Caco-2 (cell line): ENCODE data around the gene ASMT. TPM values are rescaled to one million over a fixed set of nuclear protein-coding genes. Genes with fewer than 3 reads are reported as not detected.
"Not testable (repeated sequence)": the region's sequence is repeated elsewhere in the genome, so short reads cannot be mapped to it uniquely, and the experiment has no call there.

ENCODE experiments used
- Bru-seq: library from RNA; stranded (reverse); fragments of 400-500 nt; gene quantifications from one replicate; lab custom pipeline; 2021; lab: Mats Ljungman, UMichigan
- BruChase-seq, 2 experiments: library from RNA; stranded (reverse); fragments of 400-500 nt; gene quantifications; one replicate each; lab custom pipeline; 2021; lab: Mats Ljungman, UMichigan
- BruUV-seq: library from RNA; stranded (reverse); fragments of 400-500 nt; replicated peaks from 2 replicates; lab custom pipeline; 2021; lab: Mats Ljungman, UMichigan
- CTCF ChIA-PET: fragments of 300-600 bp; sonication (Branson Sonifier 250); formaldehyde crosslinking; loops from one replicate; lab custom pipeline; 2022; ENCODE audit warnings: antibody characterized with exemption; lab: Charles Lee
- POLR2A ChIA-PET: fragments of 300-600 bp; sonication (Branson Sonifier 250); formaldehyde crosslinking; loops from one replicate; lab custom pipeline; 2022; ENCODE audit warnings: antibody characterized with exemption; lab: Charles Lee
- DNase-seq, 2 experiments: peaks; one replicate each; pipeline versions ENCODE4 v3.0.0 to v3.0.0-alpha.2; 2020 to 2022
- H3K27me3 ChIP-seq: replicated peaks from 2 replicates; pipeline ENCODE4 v1.6.0; 2011; ENCODE audit warnings: low read length; ENCODE audit not compliant: control insufficient read depth, insufficient read depth
- H3K36me3 ChIP-seq: 2 replicates; pipeline ENCODE4 v1.5.1; 2011; ENCODE audit warnings: low read length; ENCODE audit not compliant: control insufficient read depth, insufficient read depth
- H3K4me1 ChIP-seq: fragments of 250-450 bp; sonication (Bioruptor Pico); 2 replicates; pipeline ENCODE4 v1.5.1; 2020; ENCODE audit warnings: mild to moderate bottlenecking
- H3K4me3 ChIP-seq: 2 replicates; pipeline ENCODE4 v1.5.1; 2011; ENCODE audit warnings: low read depth, mild to moderate bottlenecking, control low read depth, low read length
- H3K9me3 ChIP-seq: fragments of 250-450 bp; sonication (Bioruptor Pico); 2 replicates; pipeline ENCODE4 v1.5.1; 2020; ENCODE audit warnings: mild to moderate bottlenecking, moderate library complexity
- H3K27ac Mint-ChIP-seq: one replicate; pipeline ENCODE4 v1.8.0; 2022; ENCODE audit warnings: mixed read lengths; ENCODE audit not compliant: unreplicated experiment
- H3K27me3 Mint-ChIP-seq: one replicate; pipeline ENCODE4 v1.8.0; 2022; ENCODE audit warnings: mixed read lengths; ENCODE audit not compliant: insufficient read depth, unreplicated experiment
- H3K36me3 Mint-ChIP-seq: one replicate; pipeline ENCODE4 v1.8.0; 2022; ENCODE audit warnings: mild to moderate bottlenecking, mixed read lengths; ENCODE audit not compliant: insufficient read depth, unreplicated experiment
- H3K4me1 Mint-ChIP-seq: one replicate; pipeline ENCODE4 v1.8.0; 2022; ENCODE audit warnings: low read depth, mixed read lengths; ENCODE audit not compliant: unreplicated experiment
- H3K4me3 Mint-ChIP-seq: one replicate; pipeline ENCODE4 v1.8.0; 2022; ENCODE audit warnings: mild to moderate bottlenecking, moderate library complexity, mixed read lengths; ENCODE audit not compliant: unreplicated experiment
- H3K9me3 Mint-ChIP-seq: one replicate; pipeline ENCODE4 v1.8.0; 2022; ENCODE audit warnings: mixed read lengths; ENCODE audit not compliant: unreplicated experiment
- CTCF ChIP-seq, 2 experiments: fragments of 200-600 bp in 1 of 2; IDR thresholded peaks; 1 replicate in 1 of 2; 2 replicates in 1 of 2; pipeline versions ENCODE4 v1.5.1 to v1.8.0; 2011 to 2022; ENCODE audit warnings: antibody characterized with exemption in 1 of 2, control low read depth in 1 of 2, inconsistent platforms in 1 of 2, low read depth in 1 of 2, low read length in 1 of 2, mild to moderate bottlenecking in 1 of 2, moderate library complexity in 1 of 2; ENCODE audit not compliant: insufficient read depth in 1 of 2, severe bottlenecking in 1 of 2, unreplicated experiment in 1 of 2
- intact Hi-C: fragments of 100-400 bp; cut with micrococcal nuclease; formaldehyde crosslinking; loops from one replicate; pipeline ENCODE4 v1.10.0; 2022; ENCODE audit not compliant: unreplicated experiment
- long read RNA-seq: library from polyadenylated mRNA; stranded (forward); transcript quantifications from one replicate; pipeline ENCODE4 v2.0.0, GENCODE V29; 2022
- total RNA-seq: library from RNA; stranded (reverse); gene quantifications from 2 replicates; pipeline ENCODE4 v1.2.3, GENCODE V29; 2022

ASMT gene
- total RNA-seq (not detected in 2 replicates), Bru-seq, nascent RNA (percentile 5 among the genes with signal in this experiment), BruChase-seq, experiment 1, labeled RNA remaining after a 2-hour chase (percentile 6 among the genes with signal in this experiment), BruChase-seq, experiment 2, labeled RNA remaining after a 6-hour chase (percentile 10 among the genes with signal in this experiment)
- long read RNA-seq, result 0 reads

GRCh38 chrX:1614927-1615326, at the start of gene ASMT:
Gene ASMT (plus strand): TSS chrX:1615059. CDS start chrX:1615200, 141 bp downstream.
- H3K36me3 ChIP-seq, result no peaks in the 10 kb centered on the region
- no peaks in the 10 kb centered on the region for H3K4me1 ChIP-seq
- no peaks in the 10 kb centered on the region for H3K9me3 Mint-ChIP-seq
- no peak for DNase-seq
- CTCF ChIA-PET, result no interaction called here
- H3K4me3 Mint-ChIP-seq, result no peak within 1 kb of the TSS
- H3K9me3 ChIP-seq, result no peaks in the 10 kb centered on the region
- no peak within 1 kb of the TSS for H3K27ac Mint-ChIP-seq
- intact Hi-C loops, result no loop called here
- POLR2A ChIA-PET, result no interaction called here
- H3K27me3 ChIP-seq, result no peaks in the 10 kb centered on the region
- H3K4me1 Mint-ChIP-seq, result no peaks in the 10 kb centered on the region
- no peaks in the 10 kb centered on the region for H3K36me3 Mint-ChIP-seq
- no peaks in the 10 kb centered on the region for H3K27me3 Mint-ChIP-seq
- no peak for TF ChIP-seq CTCF (IDR thresholded peaks at IDR 0.05; ENCODE audit: insufficient read depth in 1 of 2, low read depth in 1 of 2, low read length in 1 of 2, severe bottlenecking in 1 of 2, unreplicated experiment in 1 of 2)
- H3K4me3 ChIP-seq, result no peak within 1 kb of the TSS
- BruUV-seq, result no TSS peak

GRCh38 chrX:1574181-1574580, 40.7 kb upstream of the ASMT start:
- H3K4me3 Mint-ChIP-seq, H3K9me3 ChIP-seq, H3K27me3 ChIP-seq, H3K4me1 ChIP-seq, H3K36me3 Mint-ChIP-seq, CTCF ChIA-PET, POLR2A ChIA-PET, H3K9me3 Mint-ChIP-seq, intact Hi-C loops, BruUV-seq, DNase-seq, H3K36me3 ChIP-seq, H3K4me3 ChIP-seq, H3K27ac Mint-ChIP-seq, H3K4me1 Mint-ChIP-seq, H3K27me3 Mint-ChIP-seq: not testable (repeated sequence)

GRCh38 chrX:1576201-1576992, 38.5 kb upstream of the ASMT start:
- H3K9me3 Mint-ChIP-seq, result no peaks in the 10 kb centered on the region
- POLR2A ChIA-PET, result no interaction called here
- no TSS peak for BruUV-seq

More at GRCh38 chrX:1576201-1576992, 38.5 kb upstream of the ASMT start:
- Mint-ChIP-seq H3K27me3 (no peaks in the 10 kb centered on the region), H3K4me3 (no peak overlapping the region), H3K27ac (no peak overlapping the region), H3K36me3 (no peaks in the 10 kb centered on the region), H3K4me1 (no peaks in the 10 kb centered on the region)
- Histone ChIP-seq H3K27me3 (no peaks in the 10 kb centered on the region), H3K4me1 (no peaks in the 10 kb centered on the region), H3K9me3 (no peaks in the 10 kb centered on the region), H3K4me3 (no peak overlapping the region), H3K36me3 (no peaks in the 10 kb centered on the region)
- DNase-seq, result no peak
- intact Hi-C loops, result no loop called here
- CTCF ChIA-PET, result no interaction called here
- no peak for TF ChIP-seq CTCF (IDR thresholded peaks at IDR 0.05; ENCODE audit: insufficient read depth in 1 of 2, low read depth in 1 of 2, low read length in 1 of 2, severe bottlenecking in 1 of 2, unreplicated experiment in 1 of 2)
